NCI-H526 treated with DMSO at 0.1 percent for 48 hours (cell line): ENCODE measurements around the gene MPC1L.
"Not testable (repeated sequence)": the region's sequence is repeated elsewhere in the genome, so short reads cannot be mapped to it uniquely, and the experiment has no call there.

Experiments
- DNase-seq: peaks from one replicate; lab custom pipeline; 2025; lab: John Stamatoyannopoulos, UW

The MPC1L gene

GRCh38 chrX:40623139-40623536 lies at the start of gene MPC1L:
Gene MPC1L, plus strand, starts transcription at chrX:40623428. Its CDS starts 138 bp downstream, at chrX:40623566.
- no peak for DNase-seq

GRCh38 chrX:40573763-40574162 lies 49.5 kb upstream of the MPC1L start:
- DNase-seq: peak; percentile 10

- DNase-seq: not testable (repeated sequence)
Measured at GRCh38 chrX:40575411-40575810, 47.8 kb upstream of the MPC1L start.

GRCh38 chrX:40576291-40576690 lies 46.9 kb upstream of the MPC1L start:
- DNase-seq: no peak

- no peak for DNase-seq
Measured at GRCh38 chrX:40578039-40578695, 45.1 kb upstream of the MPC1L start.

- no peak for DNase-seq
Measured at GRCh38 chrX:40579141-40579540, 44.1 kb upstream of the MPC1L start.

- DNase-seq: peak; percentile 0
Measured at GRCh38 chrX:40579900-40580536, 43.2 kb upstream of the MPC1L start.

GRCh38 chrX:40580537-40581335 lies 42.5 kb upstream of the MPC1L start, which contains the start of gene ATP6AP2:
Gene ATP6AP2, plus strand, starts transcription at chrX:40580970. Its CDS starts 96 bp downstream, at chrX:40581066.
- peak; percentile 96 for DNase-seq

GRCh38 chrX:40581336-40581920 lies 41.8 kb upstream of the MPC1L start:
- DNase-seq: no peak

GRCh38 chrX:40582178-40582577 lies 41.0 kb upstream of the MPC1L start:
- not testable (repeated sequence) for DNase-seq

GRCh38 chrX:40582811-40583210 lies 40.4 kb upstream of the MPC1L start:
- no peak for DNase-seq

GRCh38 chrX:40587623-40588022 lies 35.6 kb upstream of the MPC1L start:
- not testable (repeated sequence) for DNase-seq

GRCh38 chrX:40589616-40590321 lies 33.5 kb upstream of the MPC1L start:
- DNase-seq: not testable (repeated sequence)

- DNase-seq: no peak
Measured at GRCh38 chrX:40603446-40603845, 19.8 kb upstream of the MPC1L start.

GRCh38 chrX:40607381-40607780 lies 15.8 kb upstream of the MPC1L start:
- no peak for DNase-seq

- no peak for DNase-seq
Measured at GRCh38 chrX:40612511-40612910, 10.7 kb upstream of the MPC1L start.

GRCh38 chrX:40615976-40616375 lies 7.3 kb upstream of the MPC1L start:
- DNase-seq: no peak

GRCh38 chrX:40617566-40617965 lies 5.7 kb upstream of the MPC1L start:
- DNase-seq: no peak

GRCh38 chrX:40622479-40623138 lies 619 bp upstream of the MPC1L start:
- DNase-seq: no peak

GRCh38 chrX:40623665-40624064 lies 437 bp downstream of the MPC1L start:
- DNase-seq: no peak

- no peak for DNase-seq
Measured at GRCh38 chrX:40625294-40625693, 2.1 kb downstream of the MPC1L start.
